GM12874 (cell line): ENCODE data around the gene ACSS1.

ENCODE experiments used
- CTCF ChIP-seq: IDR thresholded peaks from 2 replicates; pipeline ENCODE4 v1.5.1; 2011; ENCODE audit warnings: low read depth, mild to moderate bottlenecking, control low read depth, low read length, moderate library complexity; ENCODE audit not compliant: insufficient read depth

ACSS1 gene

GRCh38 chr20:25042531-25043498 lies 15.1 kb downstream of the ACSS1 start:
- no peak for TF ChIP-seq CTCF

- TF ChIP-seq CTCF: no peak
Measured at GRCh38 chr20:25041813-25042530, 16.0 kb downstream of the ACSS1 start.

- no peak for TF ChIP-seq CTCF
Measured at GRCh38 chr20:25040438-25040831, 17.5 kb downstream of the ACSS1 start.

- no peak for TF ChIP-seq CTCF
Measured at GRCh38 chr20:25039697-25040437, 18.1 kb downstream of the ACSS1 start.

GRCh38 chr20:25038591-25039015 lies 19.3 kb downstream of the ACSS1 start:
- no peak for TF ChIP-seq CTCF

GRCh38 chr20:25038103-25038410 lies 19.9 kb downstream of the ACSS1 start:
- no peak for TF ChIP-seq CTCF
